ENCODE measurements around the gene CIDEB.

GRCh38 chr14:24296341-24297157 is 11.2 kb downstream of the CIDEB start:
- TF ChIP-seq CTCF (IDR thresholded peaks at IDR 0.05) (peak; percentile 13 to 77 (median 72)), POLR2A (IDR thresholded peaks at IDR 0.05) (no peak)

All from Peyer's patch (tissue), 4 donors.